ENCODE results near the gene VPS13C. TPM values are rescaled to one million over a fixed set of nuclear protein-coding genes. Genes with fewer than 3 reads are reported as not detected.

Gene VPS13C
- polyA plus RNA-seq, 2 of the 4 experiments (the other 2 are of a cell fraction), result 13.2 to 26.5 TPM

DNA sequence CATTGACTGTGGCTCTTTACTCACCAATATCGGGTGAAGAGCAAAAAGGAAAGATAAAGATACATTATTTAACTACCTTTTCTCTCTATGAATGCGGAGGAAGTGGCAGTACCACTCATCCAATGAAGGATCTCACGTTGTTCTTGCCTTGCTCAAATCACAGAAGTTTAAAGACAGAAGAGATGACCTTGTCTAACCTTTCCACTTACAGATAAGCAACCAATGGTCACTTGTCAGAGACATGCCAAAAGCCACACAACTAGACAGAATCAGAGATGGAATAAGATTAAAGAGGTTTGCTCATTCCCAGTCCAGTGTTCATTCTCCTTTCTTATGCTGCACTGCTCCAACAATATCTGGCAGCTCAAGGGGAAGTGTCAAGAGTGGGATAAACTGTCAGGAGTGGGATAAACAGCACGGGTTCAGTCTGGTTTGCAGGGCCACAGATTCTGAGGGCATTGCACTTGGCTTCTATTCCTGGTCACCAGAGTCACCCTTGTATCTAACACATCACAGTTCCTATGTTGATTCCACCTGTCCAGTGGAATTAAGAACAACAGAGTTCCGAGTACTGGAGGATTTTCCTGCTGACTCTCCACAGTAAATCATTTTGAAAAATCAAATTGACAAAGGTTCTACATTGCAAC, 6.7 kb downstream of the VPS13C start:
- H3K9me3 ChIP-seq, result no peaks in the 10 kb centered on the region
- H3K27ac ChIP-seq, result no peak overlapping the region
- 74% methylated on average over 5 of the region's 5 CpGs for WGBS (ENCODE audit: missing lambda C conversion rate)
- ATAC-seq (no peak), FAIRE-seq (no peak), DNase-seq (ENCODE audit: low read depth in 1 of 2, low spot score in 1 of 2) (no peak)
- POLR2A ChIA-PET, result no interaction called here
- H3K4me2 ChIP-seq, result no peak overlapping the region
- H3K4me1 ChIP-seq, result peaks cover 11% of the 10 kb centered on the region; the same call in 2 of the 3 replicates
- CTCF ChIA-PET, result interaction anchor here (1.2 to 1.4 kb wide), 2 partner anchors 20 to 111 kb away, joined by 3 to 7 read pairs; partner anchors contain the start of gene C2CD4B
- TF ChIP-seq, protein P1, sequence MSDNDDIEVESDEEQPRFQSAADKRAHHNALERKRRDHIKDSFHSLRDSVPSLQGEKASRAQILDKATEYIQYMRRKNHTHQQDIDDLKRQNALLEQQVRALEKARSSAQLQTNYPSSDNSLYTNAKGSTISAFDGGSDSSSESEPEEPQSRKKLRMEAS (IDR thresholded peaks at IDR 0.05), result no peak
- TF ChIP-seq PHF8 (IDR thresholded peaks at IDR 0.05; ENCODE audit: borderline replicate concordance, low read depth), result no peak
- TF ChIP-seq, protein P2, sequence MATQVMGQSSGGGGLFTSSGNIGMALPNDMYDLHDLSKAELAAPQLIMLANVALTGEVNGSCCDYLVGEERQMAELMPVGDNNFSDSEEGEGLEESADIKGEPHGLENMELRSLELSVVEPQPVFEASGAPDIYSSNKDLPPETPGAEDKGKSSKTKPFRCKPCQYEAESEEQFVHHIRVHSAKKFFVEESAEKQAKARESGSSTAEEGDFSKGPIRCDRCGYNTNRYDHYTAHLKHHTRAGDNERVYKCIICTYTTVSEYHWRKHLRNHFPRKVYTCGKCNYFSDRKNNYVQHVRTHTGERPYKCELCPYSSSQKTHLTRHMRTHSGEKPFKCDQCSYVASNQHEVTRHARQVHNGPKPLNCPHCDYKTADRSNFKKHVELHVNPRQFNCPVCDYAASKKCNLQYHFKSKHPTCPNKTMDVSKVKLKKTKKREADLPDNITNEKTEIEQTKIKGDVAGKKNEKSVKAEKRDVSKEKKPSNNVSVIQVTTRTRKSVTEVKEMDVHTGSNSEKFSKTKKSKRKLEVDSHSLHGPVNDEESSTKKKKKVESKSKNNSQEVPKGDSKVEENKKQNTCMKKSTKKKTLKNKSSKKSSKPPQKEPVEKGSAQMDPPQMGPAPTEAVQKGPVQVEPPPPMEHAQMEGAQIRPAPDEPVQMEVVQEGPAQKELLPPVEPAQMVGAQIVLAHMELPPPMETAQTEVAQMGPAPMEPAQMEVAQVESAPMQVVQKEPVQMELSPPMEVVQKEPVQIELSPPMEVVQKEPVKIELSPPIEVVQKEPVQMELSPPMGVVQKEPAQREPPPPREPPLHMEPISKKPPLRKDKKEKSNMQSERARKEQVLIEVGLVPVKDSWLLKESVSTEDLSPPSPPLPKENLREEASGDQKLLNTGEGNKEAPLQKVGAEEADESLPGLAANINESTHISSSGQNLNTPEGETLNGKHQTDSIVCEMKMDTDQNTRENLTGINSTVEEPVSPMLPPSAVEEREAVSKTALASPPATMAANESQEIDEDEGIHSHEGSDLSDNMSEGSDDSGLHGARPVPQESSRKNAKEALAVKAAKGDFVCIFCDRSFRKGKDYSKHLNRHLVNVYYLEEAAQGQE (IDR thresholded peaks at IDR 0.05), result no peak
- no peak for TF ChIP-seq MYC (IDR thresholded peaks at IDR 0.05; ENCODE audit: borderline replicate concordance, low read length)
- no peak for TF ChIP-seq ZNF302 (CRISPR knock-in tag; IDR thresholded peaks at IDR 0.05)
- no peak for TF ChIP-seq BHLHE40 (IDR thresholded peaks at IDR 0.05; ENCODE audit: low read depth, low read length)
- TF ChIP-seq TP53 (CRISPR knock-in tag; IDR thresholded peaks at IDR 0.05), result no peak
- no peak for TF ChIP-seq RCOR1 (IDR thresholded peaks at IDR 0.05; ENCODE audit: low read depth, low read length)
- no peak for TF ChIP-seq ZFP36 (IDR thresholded peaks at IDR 0.05; ENCODE audit: borderline replicate concordance, partially characterized antibody)
- TF ChIP-seq FOSB (CRISPR knock-in tag; IDR thresholded peaks at IDR 0.05), result no peak
- TF ChIP-seq EHMT2 (IDR thresholded peaks at IDR 0.05; ENCODE audit: low read depth), result no peak
- TF ChIP-seq, protein P3, sequence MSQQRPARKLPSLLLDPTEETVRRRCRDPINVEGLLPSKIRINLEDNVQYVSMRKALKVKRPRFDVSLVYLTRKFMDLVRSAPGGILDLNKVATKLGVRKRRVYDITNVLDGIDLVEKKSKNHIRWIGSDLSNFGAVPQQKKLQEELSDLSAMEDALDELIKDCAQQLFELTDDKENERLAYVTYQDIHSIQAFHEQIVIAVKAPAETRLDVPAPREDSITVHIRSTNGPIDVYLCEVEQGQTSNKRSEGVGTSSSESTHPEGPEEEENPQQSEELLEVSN (IDR thresholded peaks at IDR 0.05; ENCODE audit: borderline replicate concordance, low read depth), result no peak
- no peak for TF ChIP-seq CHD4 (IDR thresholded peaks at IDR 0.05; ENCODE audit: borderline replicate concordance)
- TF ChIP-seq FOSL2 (IDR thresholded peaks at IDR 0.05), result no peak
- TF ChIP-seq FOSL2 (CRISPR knock-in tag; IDR thresholded peaks at IDR 0.05), result no peak
- TF ChIP-seq, protein P4, sequence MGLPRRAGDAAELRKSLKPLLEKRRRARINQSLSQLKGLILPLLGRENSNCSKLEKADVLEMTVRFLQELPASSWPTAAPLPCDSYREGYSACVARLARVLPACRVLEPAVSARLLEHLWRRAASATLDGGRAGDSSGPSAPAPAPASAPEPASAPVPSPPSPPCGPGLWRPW (IDR thresholded peaks at IDR 0.05), result no peak
- no peak for TF ChIP-seq NR3C1 (IDR thresholded peaks at IDR 0.05)
- no peak overlapping the region for H3K4me3 ChIP-seq

DNA sequence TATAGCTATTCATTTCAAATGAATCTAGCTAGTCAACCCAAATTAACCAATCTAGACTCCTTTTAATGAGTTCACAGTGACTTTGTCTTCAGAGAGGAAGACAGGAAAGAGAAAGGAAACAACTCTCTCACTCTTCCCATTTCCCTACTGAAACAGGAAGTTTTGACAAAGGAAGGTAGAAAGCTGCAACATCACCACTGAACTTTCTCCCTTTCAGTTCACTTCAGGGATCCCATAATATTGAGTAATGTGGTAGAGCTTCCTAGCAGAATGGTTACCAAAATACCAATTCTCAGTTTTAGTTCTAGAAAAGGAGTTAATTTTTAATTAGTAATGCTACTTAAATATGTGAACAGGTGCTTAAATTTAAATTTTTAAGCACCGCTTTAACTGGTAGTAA, 7.5 kb downstream of the VPS13C start:
- WGBS (ENCODE audit: missing lambda C conversion rate), result 94% methylated on average over 1 of the region's 1 CpG
- H3K4me3 ChIP-seq, result no peak overlapping the region
- DNase-seq (ENCODE audit: low read depth in 1 of 2, low spot score in 1 of 2) (no peak), ATAC-seq (no peak), FAIRE-seq (peak; percentile 80)
- ChIA-PET POLR2A (interaction anchor here (0.7 kb wide), 1 partner anchor 10 kb away, joined by 5 read pairs; no protein-coding TSS in a partner anchor), CTCF (interaction anchor here (1.1 to 1.4 kb wide), 3 partner anchors 14 to 112 kb away, joined by 3 to 7 read pairs (median 3); partner anchors contain the start of genes C2CD4A and C2CD4B)
- no peak overlapping the region for H3K4me2 ChIP-seq
- peaks cover 6% of the 10 kb centered on the region; the same call in 2 of the 3 replicates for H3K4me1 ChIP-seq
- no peaks in the 10 kb centered on the region for H3K9me3 ChIP-seq
- H3K27ac ChIP-seq, result no peak overlapping the region
- TF ChIP-seq ZNF302 (CRISPR knock-in tag; IDR thresholded peaks at IDR 0.05) (no peak), BHLHE40 (IDR thresholded peaks at IDR 0.05; ENCODE audit: low read depth, low read length) (no peak), JUN (IDR thresholded peaks at IDR 0.05) (no peak), MAZ (IDR thresholded peaks at IDR 0.05; ENCODE audit: borderline replicate concordance, low read depth, low read length) (no peak), HOXB13 (CRISPR knock-in tag; IDR thresholded peaks at IDR 0.05; ENCODE audit: low read depth) (no peak), HDAC2 (IDR thresholded peaks at IDR 0.05) (no peak), RNF2 (IDR thresholded peaks at IDR 0.05; ENCODE audit: borderline replicate concordance, low read depth) (no peak), RCOR1 (IDR thresholded peaks at IDR 0.05; ENCODE audit: low read depth, low read length) (no peak), POLR2AphosphoS2 (conservative IDR thresholded peaks at IDR 0.05; ENCODE audit: low read length) (no peak), NFE2L2 (conservative IDR thresholded peaks at IDR 0.05; ENCODE audit: low read length) (no peak)
- TF ChIP-seq, protein P2 (IDR thresholded peaks at IDR 0.05), result no peak
- TF ChIP-seq, protein P5, sequence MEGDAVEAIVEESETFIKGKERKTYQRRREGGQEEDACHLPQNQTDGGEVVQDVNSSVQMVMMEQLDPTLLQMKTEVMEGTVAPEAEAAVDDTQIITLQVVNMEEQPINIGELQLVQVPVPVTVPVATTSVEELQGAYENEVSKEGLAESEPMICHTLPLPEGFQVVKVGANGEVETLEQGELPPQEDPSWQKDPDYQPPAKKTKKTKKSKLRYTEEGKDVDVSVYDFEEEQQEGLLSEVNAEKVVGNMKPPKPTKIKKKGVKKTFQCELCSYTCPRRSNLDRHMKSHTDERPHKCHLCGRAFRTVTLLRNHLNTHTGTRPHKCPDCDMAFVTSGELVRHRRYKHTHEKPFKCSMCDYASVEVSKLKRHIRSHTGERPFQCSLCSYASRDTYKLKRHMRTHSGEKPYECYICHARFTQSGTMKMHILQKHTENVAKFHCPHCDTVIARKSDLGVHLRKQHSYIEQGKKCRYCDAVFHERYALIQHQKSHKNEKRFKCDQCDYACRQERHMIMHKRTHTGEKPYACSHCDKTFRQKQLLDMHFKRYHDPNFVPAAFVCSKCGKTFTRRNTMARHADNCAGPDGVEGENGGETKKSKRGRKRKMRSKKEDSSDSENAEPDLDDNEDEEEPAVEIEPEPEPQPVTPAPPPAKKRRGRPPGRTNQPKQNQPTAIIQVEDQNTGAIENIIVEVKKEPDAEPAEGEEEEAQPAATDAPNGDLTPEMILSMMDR (IDR thresholded peaks at IDR 0.05), result no peak

Measured in A549 (cell line).